LNCAP (cell line): ENCODE results near the gene LMX1A.

Experiments used
- CTCF ChIP-seq: fragments of 450-650 bp; IDR thresholded peaks from 2 replicates; pipeline ENCODE4 v1.5.1; 2017; ENCODE audit warnings: mild to moderate bottlenecking

LMX1A gene

DNA sequence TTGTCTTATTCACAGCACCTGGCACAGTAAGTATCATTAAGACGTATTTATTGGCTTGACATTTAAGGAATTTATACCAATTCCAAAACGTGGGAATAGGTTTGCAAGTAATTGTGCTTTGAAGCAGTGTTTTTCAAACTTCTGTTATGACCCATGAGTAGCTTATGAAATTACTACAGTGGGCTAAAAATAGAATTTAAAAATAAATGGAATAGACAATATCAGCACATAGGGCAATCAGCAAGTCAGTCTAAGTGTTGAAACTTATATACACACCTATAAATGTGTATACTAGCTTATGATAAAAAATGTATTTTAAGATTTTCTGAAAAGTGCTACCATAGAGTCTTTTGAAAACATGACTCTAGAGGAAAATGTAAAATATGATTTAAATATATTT lies 116.6 kb downstream of the LMX1A start:
- no peak for TF ChIP-seq CTCF

GRCh38 chr1:165235777-165236291 lies 120.7 kb downstream of the LMX1A start:
- TF ChIP-seq CTCF, result no peak

DNA sequence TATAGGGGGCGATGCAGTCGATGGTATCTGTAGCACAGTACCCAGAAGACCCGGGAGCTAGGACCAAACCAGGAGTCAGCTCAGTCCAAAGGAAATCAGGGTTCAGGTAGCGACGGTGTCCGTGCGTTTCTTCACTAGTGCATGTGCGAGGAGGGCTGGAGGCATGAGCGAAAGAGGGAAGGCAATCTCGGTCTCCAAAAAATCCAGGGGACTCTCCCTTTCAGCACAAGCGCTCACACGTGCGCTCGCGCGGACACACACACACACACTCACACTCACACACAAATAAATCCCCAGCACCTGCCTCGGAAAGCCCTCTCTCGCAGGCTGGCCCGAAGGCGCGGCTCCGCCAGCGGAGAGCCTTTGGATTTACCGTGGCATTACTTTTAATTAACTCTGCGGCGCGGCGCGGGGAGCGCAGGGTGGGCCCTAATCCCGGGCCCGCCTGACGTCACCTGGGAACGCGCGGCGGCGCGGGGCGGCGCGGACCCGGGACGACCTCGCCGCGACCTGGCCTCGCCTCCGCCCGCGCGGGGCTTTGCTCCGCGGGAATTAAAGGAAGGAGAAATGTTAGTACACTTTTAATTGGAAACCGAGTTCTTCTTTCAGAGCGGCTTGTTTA lies 121.2 kb downstream of the LMX1A start:
- no peak for TF ChIP-seq CTCF

DNA sequence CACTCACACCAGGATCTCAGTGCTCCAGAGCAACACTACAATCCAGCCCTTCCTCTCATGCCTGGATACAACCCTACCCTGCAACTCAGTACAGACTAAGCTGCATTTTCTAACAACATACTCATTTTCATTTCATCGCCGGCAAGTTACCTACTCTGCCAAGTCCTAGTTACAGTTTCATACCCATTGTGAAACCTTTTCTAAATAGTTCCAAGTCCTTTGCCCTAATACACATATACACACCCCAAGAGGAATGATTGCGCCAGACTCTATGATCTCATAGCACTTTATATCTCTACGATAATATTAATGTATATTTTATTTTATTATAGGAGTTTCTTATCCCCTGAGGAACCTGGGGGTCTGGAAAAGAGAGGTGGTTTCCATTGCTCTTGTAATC lies 122.4 kb downstream of the LMX1A start:
- no peak for TF ChIP-seq CTCF

GRCh38 chr1:165228676-165229075 lies 127.8 kb downstream of the LMX1A start:
- no peak for TF ChIP-seq CTCF

DNA sequence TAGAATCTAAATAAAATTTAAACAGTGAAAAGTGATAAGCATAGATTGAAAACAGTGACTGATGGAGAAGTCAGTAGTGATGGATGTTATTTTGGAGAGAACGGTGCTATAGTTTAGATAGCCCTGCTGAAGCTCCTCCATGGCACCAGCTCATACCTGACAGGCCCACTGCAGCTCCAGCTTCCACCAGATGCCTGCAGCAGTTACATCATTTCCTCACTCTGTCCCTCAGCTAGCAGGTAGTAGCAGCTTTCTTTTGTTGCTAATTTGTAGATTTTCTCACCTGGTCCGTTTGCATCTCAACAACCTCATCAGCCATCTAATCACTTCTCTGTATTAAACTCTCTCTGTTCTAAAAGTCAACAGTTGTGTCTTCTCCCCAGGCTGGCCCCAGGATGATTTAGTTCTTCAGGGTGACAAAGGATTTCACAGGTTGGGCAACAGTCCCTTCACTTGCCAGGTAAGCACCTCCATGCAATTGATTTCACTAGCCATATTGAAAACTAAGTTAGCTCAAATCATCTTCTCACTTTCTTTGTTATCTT lies 128.3 kb downstream of the LMX1A start:
- no peak for TF ChIP-seq CTCF

DNA sequence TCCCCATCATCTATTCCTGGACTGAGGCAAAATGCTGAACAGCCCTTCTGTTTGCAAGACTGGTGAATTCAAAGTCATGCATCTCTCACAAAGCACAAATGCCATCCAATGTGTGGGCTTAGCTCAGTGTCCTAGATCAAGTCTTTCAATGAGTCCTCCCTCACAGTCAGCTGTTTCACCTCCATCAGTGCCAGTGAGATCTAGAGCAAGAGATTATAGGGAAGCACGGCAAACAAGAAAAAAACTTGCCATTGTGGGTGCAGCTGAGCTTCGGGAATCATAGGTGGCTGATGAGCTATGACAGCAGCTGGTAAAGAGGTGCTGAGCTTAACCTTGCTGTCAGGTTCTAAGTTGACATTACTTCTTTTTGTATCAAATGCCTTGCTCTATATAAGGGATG lies 130.2 kb downstream of the LMX1A start:
- no peak for TF ChIP-seq CTCF

GRCh38 chr1:165225650-165226049 lies 130.9 kb downstream of the LMX1A start:
- no peak for TF ChIP-seq CTCF
